Measurements from ENCODE around the gene TMEM258.

DNA sequence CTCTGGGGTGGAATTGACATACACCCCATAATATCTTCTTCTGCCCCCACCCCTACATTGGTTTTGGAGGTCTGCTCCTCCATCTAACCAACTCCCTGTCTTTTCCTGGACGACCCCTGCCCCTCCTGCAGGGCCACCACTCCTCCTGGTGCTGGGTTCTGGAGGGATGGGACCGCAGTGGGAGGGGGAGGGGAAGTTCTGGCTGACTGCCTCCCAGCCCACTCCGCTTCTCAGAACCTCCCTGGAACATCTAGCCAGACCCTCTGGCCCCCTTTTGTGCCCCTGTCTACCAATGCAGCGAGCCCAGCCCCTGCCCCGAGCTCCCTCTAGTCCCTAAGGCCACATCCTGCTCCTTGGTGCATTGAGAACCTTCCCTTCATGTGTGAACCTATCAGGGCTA lies 38.7 kb downstream of the TMEM258 start:
- TF ChIP-seq POLR2AphosphoS5 (IDR thresholded peaks at IDR 0.05; ENCODE audit: borderline replicate concordance, low read depth, low read length) (no peak), EZH2 (IDR thresholded peaks at IDR 0.05) (no peak), FOXP2 (optimal IDR thresholded peaks at IDR 0.05; ENCODE audit: control extremely low read depth, extremely low read length, insufficient read depth) (no peak)

All from SK-N-MC (cell line).